ENCODE measurements around the gene ANKLE1.

ANKLE1 gene

DNA sequence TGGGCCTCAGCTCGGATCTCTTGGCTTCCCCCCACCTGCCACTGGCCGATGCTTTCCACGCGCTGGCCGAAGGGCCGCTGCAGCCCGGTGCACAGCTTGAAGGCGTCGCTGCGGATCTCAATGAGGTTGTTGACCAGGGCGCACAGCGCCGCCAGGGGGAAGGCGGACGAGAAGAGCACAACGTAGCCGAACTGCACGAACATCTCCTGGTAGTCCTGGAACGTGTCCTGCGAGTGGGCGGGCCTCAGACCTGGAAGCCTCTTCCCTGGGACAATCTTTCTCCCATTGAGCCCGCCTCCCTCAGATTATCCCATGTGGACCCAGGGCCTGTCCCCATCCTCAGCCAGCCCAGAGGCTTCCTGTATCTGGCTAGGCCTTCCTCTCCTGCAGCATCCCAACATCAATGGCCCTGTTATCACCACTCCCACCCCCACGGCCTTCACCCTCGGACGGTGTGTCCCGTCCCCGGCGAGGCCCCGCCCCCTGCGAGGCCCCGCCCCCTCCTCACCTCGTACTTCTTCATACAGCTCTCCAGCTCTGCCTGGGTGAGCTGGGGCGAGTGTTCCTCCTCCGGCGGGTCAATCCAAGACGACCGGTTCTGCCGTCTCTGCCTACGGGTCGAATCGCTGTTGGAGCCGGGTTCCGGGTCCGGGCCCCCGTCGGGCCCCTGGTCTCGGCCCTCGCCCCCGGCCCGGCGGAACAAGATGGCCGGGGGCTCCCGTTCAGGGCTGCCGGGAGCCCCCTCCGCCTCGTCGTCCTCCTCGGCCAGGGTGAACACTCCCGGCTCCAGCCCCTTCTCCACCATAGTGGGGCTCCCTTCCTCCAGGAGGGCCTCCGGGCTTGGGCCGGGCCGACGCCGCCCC lies 46.2 kb downstream of the ANKLE1 start:
- peak; percentile 83 for DNase-seq

DNA sequence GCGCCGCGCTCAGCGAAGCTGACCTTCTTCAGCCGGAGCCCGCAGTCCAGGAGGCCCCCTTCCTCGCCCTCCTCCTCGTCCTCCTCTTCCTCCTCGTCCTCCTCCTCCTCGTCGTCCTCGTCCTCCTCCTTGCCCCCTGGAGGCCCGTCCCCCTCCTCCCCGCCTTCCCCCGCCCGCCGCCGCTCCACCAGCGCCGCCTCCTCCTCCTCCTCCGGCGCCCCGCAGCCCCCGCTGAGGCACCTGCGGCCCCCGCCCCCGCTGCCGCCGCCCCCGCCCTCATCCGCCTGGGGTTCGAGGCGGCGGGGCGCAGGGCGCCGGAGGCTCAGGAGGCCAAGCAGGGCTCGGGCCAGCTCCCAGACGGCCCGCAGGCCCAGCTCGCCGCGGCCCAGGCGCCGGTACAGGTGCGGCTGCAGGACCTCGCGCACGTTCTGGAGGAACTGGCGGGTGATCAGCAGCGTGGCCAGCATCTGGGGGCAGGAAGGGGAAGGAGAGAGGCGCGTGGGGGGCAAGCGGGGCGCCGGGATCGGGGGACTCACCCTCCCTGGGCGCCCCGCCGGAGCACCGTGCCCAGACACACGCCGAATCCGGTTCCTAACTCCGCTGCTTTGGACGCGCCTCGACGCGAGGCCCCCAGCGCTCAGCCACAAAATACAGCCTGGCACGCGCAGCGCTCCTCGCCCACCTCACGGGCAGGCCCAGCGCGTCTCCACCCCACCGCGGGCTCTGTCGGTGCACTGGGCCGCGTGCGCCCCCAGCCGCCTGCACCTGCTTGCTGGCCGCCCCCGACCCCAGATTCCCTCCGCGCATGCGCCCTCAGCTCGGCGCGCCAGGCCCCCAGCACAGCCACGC lies 47.0 kb downstream of the ANKLE1 start:
- no peak for DNase-seq

DNA sequence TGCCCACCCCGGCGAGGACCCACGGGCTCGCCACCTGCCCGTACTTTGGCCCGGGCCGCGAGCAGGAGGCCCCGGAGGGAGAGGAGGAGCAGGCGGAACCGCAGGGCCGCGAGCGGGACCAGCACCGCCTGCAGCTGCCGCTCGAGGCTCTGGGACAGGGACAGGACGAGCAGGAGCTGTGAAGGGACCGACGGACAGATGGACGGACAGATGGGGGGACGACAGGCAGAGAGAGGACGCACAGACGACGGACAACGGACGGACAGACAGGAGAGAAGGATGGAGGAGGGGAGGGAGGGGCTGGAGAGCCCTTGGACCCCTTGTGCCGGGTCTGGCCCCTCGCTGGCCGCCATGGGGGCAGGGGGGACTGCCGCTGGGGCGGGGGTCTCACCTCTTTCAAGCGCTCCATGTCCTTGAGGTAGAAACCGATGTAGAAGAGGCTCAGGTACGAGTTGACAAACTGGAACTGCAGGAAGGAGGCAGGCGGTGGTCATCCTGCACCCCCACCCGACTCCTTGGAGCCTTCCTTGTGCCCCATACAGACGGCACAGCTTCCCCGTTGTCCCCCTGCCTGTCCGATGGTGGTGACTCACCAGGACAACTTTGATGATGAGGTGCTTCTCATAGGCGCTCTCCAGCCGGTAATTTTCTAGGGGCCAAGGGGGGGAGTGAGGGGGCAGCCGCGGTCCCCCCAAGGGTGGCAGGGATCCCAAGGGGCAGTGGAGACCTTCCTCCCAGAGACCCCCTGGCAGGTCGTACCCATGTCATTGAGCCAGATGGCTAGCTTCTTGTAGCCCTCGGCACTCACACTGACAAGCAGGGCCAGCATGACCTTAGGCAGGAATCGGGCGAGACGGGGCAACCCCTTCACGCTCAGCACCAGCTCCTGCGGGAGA lies 47.9 kb downstream of the ANKLE1 start:
- DNase-seq: no peak

DNA sequence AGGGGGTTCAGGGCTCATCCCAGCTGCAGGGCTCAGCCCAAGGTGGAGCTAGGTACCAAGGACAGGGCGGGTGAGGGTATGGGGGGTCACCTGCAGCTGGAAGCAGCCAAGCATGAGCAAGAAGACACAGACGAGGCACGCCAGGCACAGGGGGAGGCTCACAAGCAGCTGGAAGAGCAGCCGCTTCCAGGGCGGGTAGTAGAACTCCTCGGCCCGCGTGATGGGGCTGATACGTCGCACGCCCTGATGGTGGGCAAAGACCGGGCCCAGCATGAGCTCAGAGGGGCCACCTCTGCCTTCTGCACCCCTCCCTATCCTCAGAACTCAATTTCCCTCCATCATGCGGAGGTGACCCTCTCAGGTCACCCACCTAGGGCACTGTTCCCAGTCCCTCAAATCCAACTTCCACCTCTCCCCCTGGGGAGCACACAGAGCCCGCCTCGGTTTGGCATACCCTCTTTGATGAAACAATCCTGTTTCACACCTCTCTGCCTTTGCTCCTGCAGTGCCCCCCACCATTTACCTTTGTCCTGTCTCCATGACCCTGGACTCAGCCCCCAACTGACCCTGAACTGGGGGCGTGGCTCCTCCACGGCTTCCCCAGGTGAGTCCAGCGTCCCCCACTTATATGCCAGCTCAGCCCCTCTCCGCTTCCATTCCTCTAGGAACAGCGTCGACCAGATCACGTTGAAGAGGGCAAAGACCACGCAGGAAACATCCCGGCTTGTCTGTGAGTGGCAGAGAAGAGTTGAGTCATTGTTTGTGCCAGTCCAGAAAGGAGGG lies 48.8 kb downstream of the ANKLE1 start:
- DNase-seq: no peak

DNA sequence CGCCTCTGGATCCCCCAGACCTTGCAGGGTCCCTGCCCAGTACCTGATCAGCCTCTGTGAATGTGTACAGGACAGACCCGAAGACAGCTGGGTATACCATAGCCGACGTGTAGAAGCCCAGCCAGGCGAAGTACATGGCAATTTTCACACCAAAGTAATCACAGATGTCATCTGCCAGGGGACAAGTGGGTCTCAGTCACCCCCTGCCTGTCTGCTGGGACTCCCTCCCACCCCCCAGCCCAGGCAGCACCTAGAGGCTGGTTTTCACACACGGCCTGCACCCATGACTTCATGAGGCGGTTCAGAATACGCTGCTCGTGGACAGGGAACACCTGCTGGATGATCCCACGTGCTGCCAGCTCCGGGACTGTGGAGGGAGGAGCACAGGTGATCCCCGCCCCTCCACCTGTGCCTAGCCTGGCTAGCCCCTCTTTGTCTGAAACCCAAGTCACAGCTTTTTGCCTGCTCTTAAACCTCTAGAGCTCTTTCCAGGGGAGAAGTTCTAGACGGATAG lies 49.4 kb downstream of the ANKLE1 start:
- no peak for DNase-seq

DNA sequence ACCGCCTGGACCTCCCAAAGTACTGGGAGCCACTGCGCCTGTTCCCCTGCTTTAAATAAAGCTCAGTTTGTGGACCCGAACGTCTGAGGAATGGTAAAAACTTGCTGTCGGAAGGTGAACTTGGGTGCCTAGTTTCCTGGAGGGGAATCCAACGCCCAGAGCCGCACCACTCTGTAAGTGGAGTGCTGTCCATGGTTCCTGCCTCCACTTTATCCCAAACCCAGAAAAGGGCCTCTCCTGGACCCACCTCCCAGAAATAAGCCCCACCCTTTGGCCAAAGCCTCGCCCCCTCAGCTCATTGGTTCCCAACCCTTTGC lies 50.6 kb downstream of the ANKLE1 start:
- no peak for DNase-seq

DNA sequence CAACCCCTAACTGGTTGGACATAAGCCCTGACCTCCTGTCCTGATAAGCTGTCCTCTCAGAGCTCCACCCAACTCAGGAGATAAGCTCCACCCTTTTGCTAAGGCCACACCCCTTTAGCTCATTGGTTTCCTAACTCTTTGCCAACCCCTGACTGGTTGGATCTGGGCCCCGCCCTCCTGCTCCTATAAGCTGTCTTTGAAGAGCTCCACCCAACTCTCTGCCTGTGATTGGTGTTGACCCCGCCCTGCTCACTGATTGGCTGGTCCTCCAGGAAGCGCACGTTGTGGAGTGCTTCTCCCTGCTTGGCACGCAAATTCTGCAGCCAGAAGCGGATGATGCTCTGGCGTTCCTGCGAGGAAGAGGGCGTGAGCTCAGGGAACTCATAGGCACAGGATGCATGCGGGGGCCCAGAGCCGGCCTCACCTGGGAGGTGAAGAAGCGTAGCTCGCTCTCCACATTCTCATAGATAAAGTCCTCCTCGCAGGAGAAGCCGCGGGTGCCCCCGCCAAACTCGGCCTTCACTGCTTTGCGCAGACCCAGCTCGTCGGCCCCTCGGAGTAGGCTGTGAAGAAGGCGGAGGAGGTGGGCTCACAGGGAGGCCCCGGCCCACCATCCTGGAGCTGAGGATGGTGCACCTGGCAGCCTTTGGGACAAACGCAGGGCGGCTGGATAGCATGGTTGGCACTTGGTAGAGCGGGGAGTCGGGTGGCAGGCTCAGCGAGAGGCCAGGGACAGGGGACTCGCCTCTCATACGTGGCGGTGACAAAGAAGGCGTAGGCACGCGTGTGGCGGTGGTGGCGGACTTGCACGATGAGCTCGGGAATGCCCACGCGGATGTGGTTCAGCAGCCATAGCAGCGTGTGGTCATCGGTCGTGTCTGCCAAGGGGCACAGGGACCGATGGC lies 51.2 kb downstream of the ANKLE1 start:
- peak; percentile 42 for DNase-seq

DNA sequence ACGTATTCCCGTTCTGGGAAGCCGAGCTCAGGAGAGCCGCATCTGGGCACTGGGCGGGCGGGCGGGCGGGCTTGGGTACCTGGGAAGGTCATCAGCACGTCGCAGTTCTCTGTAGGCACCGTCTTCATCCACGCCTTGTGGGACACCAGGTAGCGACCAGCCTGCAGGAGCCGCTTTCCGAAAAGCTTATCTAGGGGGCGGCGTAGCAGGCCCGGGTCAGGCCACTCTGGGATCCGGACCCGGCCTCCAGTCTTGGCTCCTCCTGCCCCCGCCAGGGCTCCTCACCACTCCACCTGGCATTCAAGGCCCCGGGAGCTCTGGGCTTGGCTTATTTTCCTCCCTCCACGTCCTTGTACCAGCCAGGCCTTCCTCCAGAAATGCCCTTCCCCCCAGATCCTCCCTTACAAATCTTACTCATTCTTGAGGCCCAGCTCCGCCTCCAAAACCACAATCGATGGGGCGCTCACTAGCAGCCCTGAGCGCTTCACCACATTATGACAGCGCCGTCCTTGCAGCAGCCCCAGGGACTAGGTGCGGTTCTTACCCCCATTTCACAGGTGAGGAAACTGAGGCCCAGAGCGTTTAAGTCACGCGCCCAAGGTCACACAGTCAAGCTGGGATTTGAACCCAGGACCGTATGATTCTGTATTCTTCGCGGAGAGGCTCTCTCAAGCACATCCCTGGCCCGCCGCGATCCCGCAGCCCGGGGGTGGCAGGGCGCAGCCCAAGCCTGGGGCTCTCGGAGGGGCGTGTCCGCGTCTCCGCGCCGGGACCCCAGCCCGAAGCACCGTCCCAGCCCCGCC lies 52.1 kb downstream of the ANKLE1 start:
- DNase-seq: peak; percentile 78

DNA sequence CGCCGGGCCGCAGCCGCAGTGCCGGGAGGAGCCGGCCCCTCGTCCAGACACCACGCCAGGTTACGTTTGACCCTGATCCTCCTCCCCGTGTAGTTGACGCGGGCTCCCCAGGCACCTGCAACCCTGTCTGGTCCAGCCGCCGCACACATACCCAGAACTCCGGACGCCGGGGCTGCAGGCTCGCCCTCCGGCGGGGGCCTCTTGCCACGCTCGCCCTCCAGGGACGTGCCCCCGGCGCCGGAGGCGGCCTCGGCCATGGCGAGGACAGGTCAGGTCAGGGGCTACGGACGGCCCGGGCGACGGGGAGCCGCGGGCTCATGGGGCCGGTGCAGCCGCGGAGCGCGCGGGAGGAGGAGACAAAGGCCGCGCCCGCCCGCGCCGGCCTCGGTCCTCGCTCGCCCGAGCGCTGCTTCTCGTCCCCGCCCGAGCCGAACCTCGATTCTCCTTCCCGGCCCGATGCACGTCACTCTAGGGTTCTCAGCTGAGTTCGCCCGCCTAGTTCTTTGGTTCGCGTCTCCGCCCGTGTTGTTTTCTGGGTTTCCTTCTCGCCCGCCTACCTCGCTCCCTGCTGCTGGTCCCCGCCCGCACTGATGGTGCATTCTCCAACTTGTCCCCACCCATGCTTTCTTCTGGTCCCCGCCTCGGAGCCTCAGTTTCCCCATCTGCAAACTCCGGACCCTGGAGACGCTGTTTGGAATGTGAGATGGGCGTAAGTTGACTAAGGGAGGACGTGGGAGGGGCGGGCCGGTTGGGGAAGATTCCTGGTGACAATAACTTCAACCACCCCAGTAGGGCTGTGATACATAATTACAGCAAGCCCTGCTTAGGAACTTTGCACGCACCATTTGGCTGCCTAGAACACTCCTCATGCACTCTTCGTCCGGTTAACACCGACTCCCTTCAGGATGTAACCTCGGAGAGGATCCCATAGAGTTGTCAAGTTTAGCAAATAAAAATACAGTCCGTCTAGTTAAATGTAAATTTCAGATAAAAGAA lies 53.0 kb downstream of the ANKLE1 start, which contains the start of gene ANO8:
ANO8 (minus strand) TSS at position 442 of the 996 bp plus-strand sequence; CDS start at position 257, 185 bp downstream.
- DNase-seq: peak; percentile 100

DNA sequence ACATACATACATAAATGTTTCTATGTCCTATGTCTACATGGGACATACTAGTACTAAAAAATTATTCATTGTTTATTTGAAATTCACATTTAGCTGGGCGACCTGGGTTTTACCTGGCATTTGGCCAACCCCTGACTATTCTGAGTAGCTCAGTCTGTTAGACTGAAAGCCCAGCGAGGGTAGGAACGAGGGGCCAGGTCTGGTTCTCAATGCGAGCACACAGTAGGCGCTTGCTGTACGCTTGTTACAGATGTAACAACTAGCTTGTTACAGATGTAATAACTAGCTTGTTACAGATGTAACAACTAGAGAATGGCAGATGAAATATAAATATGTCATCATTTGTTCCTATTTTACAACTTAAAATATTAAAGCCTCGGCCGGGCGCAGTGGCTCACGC lies 53.9 kb downstream of the ANKLE1 start:
- no peak for DNase-seq
